ENCODE data around the gene ADRM1.

- no peak for TF ChIP-seq SUZ12 (IDR thresholded peaks at IDR 0.05; ENCODE audit: extremely low read depth, insufficient read depth, insufficient read length)
- no peak for TF ChIP-seq YY1 (IDR thresholded peaks at IDR 0.05; ENCODE audit: insufficient read depth, insufficient read length)
Measured at GRCh38 chr20:62269871-62270270, 32.9 kb upstream of the ADRM1 start.
